Esophagus muscularis mucosa (tissue), 2 donors: ENCODE results near the gene SLC5A1.
"Not testable (repeated sequence)": the region's sequence is repeated elsewhere in the genome, so short reads cannot be mapped to it uniquely, and the experiment has no call there.

Experiments used
- EP300 ChIP-seq: sonication (generic); formaldehyde crosslinking; IDR thresholded peaks from one replicate; pipeline ENCODE4 v1.6.1; 2017; ENCODE audit warnings: antibody characterized with exemption
- POLR2A ChIP-seq: fragments of 450-650 bp; IDR thresholded peaks from one replicate; pipeline ENCODE4 v1.6.1; 2017; ENCODE audit warnings: antibody characterized with exemption, moderate library complexity, mild to moderate bottlenecking, low read depth

- TF ChIP-seq EP300, POLR2A: not testable (repeated sequence)
These were observed 91.7 kb downstream of the SLC5A1 start for GRCh38 chr22:32134796-32135195.
